Raji (cell line): Measurements from ENCODE around the gene GNAT1.

Experiments
- POLR2A ChIP-seq: IDR thresholded peaks from 2 replicates; pipeline ENCODE4 v1.6.1; 2011; ENCODE audit warnings: low read depth, low read length, control low read depth; ENCODE audit not compliant: insufficient read depth

GNAT1 gene

GRCh38 chr3:50157827-50158529, 33.4 kb upstream of the GNAT1 start:
- TF ChIP-seq POLR2A: no peak

DNA sequence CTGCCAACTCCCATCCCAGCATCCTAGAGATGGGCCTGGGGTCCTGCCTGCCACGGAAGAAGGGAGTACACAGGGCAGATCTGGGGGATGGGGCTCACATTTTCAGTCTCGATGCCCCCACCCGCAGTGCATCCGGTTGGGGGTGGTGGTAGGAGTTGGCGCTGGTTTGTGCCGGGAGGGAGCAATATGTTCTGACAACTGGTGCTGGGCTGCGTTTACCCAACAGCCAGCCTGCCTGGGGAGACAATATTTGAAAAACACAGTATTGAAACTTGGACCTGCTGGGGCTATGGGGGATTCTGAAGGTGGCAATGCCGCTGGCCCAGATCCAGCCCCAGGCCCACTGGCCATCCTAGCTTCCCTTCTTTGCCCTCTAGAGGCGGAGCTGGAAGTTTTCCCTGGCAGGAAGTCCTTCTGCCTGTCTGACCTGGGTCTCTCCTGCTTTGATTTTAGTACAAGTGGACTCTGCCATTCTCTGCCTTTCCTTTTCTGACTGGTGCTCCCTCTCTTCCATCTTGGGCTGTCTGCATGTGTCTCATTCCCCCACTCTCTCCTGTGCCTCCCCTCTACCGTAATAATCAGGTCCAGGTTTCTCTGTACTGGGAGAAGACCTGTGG, 32.8 kb upstream of the GNAT1 start:
- no peak for TF ChIP-seq POLR2A

DNA sequence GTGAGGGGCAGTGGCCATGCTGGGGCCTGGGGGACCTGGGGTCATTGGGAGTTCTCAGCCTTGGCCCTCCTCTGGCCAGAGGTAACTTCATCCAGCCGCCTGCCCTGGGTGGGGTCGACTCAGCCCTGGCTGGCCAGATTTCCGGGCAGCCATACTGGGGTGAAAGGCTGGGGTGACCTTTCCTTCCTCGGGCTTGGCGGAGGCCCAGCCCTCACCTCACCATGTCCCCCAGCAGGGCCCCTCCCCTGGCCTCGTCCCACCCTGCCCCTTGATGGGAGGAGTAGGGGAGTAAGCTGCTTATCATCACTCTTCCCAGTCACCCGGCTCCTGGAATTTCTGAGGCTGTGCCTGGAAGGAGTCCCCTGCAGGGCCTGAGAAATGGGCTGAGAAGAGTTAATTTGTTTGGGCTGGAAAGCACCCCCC, 30.8 kb upstream of the GNAT1 start:
- TF ChIP-seq POLR2A: no peak

DNA sequence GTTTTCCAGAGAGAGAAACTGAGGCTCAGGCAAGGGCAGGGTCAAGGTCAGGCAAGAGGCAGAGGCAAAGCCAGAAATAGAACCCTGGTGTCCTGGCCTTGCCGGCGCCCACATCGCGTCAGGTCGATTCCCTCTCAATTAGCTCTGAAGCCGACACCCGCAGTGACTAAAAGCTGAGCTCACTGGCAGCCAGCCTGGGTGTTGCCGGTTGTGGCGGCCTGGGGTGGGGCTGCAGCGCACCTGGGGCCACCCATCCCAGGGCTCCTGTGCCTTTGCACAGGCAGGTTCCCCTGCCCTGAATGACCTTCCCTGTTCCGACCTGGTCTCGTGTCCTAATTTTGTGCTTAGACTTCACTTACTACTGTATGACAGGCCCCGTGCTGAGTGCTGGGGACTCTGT, 30.1 kb upstream of the GNAT1 start:
- no peak for TF ChIP-seq POLR2A

DNA sequence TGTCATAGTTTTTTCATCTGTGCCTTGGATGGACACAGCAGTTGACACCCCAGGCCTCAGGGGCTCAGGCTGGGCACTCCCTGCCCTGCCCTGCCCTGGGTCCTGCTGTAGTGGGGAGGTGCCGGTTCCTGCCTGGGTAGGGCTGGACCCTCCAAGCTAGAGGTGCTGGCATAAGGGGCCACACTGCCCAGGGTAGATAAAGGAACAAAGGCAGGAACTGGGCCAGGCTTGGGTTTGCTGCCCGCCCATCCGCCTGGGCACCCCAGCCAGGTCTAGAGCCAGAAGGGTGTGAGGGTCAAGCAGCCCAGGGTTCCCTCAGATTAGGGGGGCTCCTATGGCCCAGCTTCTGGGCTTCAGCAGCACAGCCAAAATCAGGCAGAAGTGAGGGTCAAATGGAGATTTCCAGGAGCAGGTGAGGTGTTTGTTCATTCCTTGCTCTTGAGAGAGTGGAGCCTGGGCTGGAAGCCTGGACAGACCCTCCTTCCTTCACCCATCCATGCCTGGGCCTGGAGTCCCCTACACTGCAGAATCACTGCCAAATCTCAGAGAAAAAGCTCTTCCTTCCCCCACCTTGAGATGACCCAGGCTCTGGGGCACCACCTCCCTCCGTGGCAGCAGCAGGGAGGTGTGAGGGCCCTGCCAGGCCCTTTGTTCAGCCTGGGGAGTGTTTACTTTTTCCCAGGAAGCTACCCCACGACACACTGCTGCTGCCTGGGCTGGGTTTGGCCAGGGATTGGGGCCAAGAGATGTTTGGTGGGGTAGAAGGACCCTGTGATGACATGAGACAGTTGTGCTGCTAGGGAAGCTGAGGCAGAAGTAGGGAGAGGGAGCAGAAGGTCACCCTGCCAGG, 29.2 kb upstream of the GNAT1 start:
- TF ChIP-seq POLR2A: no peak

- no peak for TF ChIP-seq POLR2A
These were observed 27.6 kb upstream of the GNAT1 start for GRCh38 chr3:50163572-50164455.

DNA sequence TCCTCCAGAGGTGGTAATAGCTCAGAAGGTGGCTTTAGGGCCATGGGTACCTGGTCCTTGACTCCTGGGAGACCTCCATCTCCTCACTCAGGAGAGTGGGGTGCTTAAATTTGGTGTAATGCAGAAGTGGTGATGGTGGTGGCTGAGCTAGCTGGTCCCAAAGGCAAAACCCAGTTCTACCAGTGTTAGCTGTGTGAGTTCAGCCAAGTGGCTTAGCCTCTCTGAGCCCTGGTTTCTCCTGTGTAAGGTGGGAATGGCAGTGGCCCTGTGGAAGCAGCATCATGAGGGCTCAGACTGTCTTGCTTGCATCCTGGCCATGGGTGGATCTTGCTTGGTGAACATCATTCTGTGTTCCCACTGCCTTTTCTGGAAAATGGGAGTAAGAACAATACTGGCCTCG, 26.9 kb upstream of the GNAT1 start:
- no peak for TF ChIP-seq POLR2A

DNA sequence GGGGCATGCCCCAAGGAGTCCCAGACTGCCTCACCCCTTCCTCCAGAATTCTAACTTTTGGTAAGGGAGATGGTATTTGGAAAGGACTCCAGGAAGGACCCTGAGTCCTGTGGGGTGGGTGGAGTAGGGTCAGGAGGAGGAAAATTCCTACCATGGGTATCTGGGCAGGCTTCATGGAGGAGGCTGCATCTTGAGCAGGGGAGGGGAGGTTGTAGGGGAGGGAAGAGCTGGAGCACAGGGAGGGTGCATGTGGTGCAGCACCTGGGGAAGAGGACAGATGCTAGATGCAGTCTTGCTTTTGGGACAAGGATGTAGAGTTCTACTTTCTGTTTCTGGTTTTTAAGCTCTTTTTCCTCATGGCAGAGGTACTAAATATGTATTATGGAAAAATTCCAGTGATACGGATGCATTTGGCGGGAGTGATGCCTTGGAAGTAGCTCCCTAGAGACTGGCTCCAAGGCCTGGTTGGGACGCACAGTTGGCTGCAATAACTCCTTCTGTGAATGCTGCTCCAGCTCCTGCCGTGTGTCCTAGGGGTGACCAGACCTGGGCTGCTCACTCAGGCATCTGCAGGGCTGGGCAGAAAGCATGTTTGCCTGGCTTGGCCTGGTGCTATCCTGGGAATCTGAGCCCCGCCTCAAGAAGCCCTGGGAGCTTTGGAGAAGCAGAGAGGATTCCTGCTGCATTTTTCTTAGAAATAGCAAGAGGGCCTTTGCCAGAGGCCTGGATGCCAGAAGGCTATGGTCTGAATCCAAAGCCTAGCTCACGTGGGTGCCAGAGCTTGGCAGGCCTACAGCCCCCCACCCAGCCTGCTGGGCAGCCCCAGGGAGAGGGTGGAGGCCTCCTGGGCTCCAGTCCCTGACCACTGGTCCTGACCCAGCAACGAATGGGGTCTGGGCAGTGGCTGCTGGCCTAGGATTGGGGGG, 26.2 kb upstream of the GNAT1 start:
- TF ChIP-seq POLR2A: no peak

- no peak for TF ChIP-seq POLR2A
These were observed 25.4 kb upstream of the GNAT1 start for GRCh38 chr3:50165910-50166538.

GRCh38 chr3:50166620-50167019, 24.8 kb upstream of the GNAT1 start:
- TF ChIP-seq POLR2A: no peak

- TF ChIP-seq POLR2A: no peak
These were observed 24.2 kb upstream of the GNAT1 start for GRCh38 chr3:50167069-50167840.

- TF ChIP-seq POLR2A: no peak
These were observed 23.6 kb upstream of the GNAT1 start for GRCh38 chr3:50167841-50168209.

DNA sequence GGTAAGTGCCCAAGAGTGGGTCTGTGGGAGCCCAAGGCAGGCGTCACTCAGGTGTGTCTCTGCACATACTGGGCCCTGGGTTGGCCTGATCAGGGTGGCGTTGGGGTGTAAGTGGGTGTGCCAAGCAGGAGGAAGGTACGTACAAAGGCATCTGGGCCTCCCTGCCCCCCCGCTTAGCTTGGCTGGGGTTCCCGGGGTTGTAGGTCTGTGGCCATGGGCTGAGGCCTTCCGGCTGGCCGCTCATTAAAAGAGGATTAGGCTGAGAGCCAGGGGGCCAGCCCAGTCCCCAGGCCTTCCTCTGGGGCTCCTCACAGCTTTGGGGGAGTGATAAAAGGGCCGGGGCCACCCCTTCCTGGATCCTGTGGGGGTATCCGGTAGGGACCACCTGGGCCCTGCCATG, 23.0 kb upstream of the GNAT1 start:
- TF ChIP-seq POLR2A: no peak
